HG03432 (cell line): ENCODE measurements around the gene PSMA5.
A peak's percentile ranks its signal among the peaks of the same experiment; 100 is the strongest.
"Not testable (repeated sequence)": the region's sequence is repeated elsewhere in the genome, so short reads cannot be mapped to it uniquely, and the experiment has no call there.

ENCODE experiments used
- ATAC-seq: cut with Tn5 transposase; IDR thresholded peaks from one replicate; pipeline ENCODE4 v1.9.1; 2021; ENCODE audit warnings: mild to moderate bottlenecking, moderate library complexity; ENCODE audit not compliant: unreplicated experiment

Gene PSMA5

GRCh38 chr1:109426281-109427170 lies at the start of gene PSMA5:
TSS of gene PSMA5 (minus strand) at chr1:109426448. CDS start at chr1:109426330, 118 bp downstream.
- peak; percentile 96 for ATAC-seq

GRCh38 chr1:109475261-109475660 lies 49.0 kb upstream of the PSMA5 start:
- no peak for ATAC-seq

- ATAC-seq = no peak
Measured at GRCh38 chr1:109474697-109475096, 48.4 kb upstream of the PSMA5 start.

GRCh38 chr1:109473284-109474057 lies 47.2 kb upstream of the PSMA5 start:
- ATAC-seq = not testable (repeated sequence)

- ATAC-seq = no peak
Measured at GRCh38 chr1:109472779-109473178, 46.5 kb upstream of the PSMA5 start.

- ATAC-seq = no peak
Measured at GRCh38 chr1:109470245-109470644, 44.0 kb upstream of the PSMA5 start.

GRCh38 chr1:109468903-109469302 lies 42.7 kb upstream of the PSMA5 start:
- no peak for ATAC-seq

GRCh38 chr1:109468061-109468460 lies 41.8 kb upstream of the PSMA5 start:
- no peak for ATAC-seq

GRCh38 chr1:109467301-109467777 lies 41.1 kb upstream of the PSMA5 start:
- no peak for ATAC-seq

GRCh38 chr1:109466452-109467300 lies 40.4 kb upstream of the PSMA5 start, which contains the start of gene SYPL2:
TSS of gene SYPL2 (plus strand) at chr1:109466546. CDS start at chr1:109466844, 298 bp downstream.
- ATAC-seq = no peak

GRCh38 chr1:109466125-109466451 lies 39.8 kb upstream of the PSMA5 start:
- ATAC-seq = no peak

- no peak for ATAC-seq
Measured at GRCh38 chr1:109457819-109458218, 31.6 kb upstream of the PSMA5 start.

- no peak for ATAC-seq
Measured at GRCh38 chr1:109454497-109455133, 28.4 kb upstream of the PSMA5 start.

GRCh38 chr1:109447524-109447923 lies 21.3 kb upstream of the PSMA5 start:
- no peak for ATAC-seq

- not testable (repeated sequence) for ATAC-seq
Measured at GRCh38 chr1:109445949-109446695, 19.9 kb upstream of the PSMA5 start.

GRCh38 chr1:109444346-109444745 lies 18.1 kb upstream of the PSMA5 start:
- no peak for ATAC-seq

GRCh38 chr1:109443476-109443875 lies 17.2 kb upstream of the PSMA5 start:
- ATAC-seq = no peak

GRCh38 chr1:109441069-109441468 lies 14.8 kb upstream of the PSMA5 start:
- ATAC-seq = no peak

- no peak for ATAC-seq
Measured at GRCh38 chr1:109438798-109439297, 12.6 kb upstream of the PSMA5 start.
